K562 (cell line): ENCODE measurements around the gene ADGRF5.

Experiments
- PRDM10 ChIP-seq: fragments of 450-650 bp; IDR thresholded peaks from 2 replicates; pipeline ENCODE4 v1.6.1; 2018; ENCODE audit not compliant: partially characterized antibody
- REST ChIP-seq, 2 experiments: fragments of 450-650 bp; formaldehyde crosslinking in 1 of 2; IDR thresholded peaks; 2 replicates each; pipeline versions ENCODE4 v1.4.0 to v1.6.1; 2014 to 2020; ENCODE audit warnings: mild to moderate bottlenecking in 2 of 2, borderline replicate concordance in 1 of 2, low read depth in 1 of 2
- STAT5A ChIP-seq: IDR thresholded peaks from 2 replicates; pipeline ENCODE4 v1.6.1; 2012; ENCODE audit warnings: low read length, inconsistent platforms, borderline replicate concordance

GRCh38 chr6:46894433-46894832 is 27.3 kb downstream of the ADGRF5 start:
- TF ChIP-seq STAT5A (no peak), REST (IDR thresholded peaks at IDR 0.05; ENCODE audit: borderline replicate concordance) (no peak), REST (CRISPR knock-in tag; IDR thresholded peaks at IDR 0.05; ENCODE audit: low read depth) (no peak), PRDM10 (no peak)
